Uterus (tissue), 4 donors: ENCODE measurements around the gene NRXN2. TPM values are rescaled to one million over a fixed set of nuclear protein-coding genes. Genes with fewer than 3 reads are reported as not detected.

Source experiments
- DNase-seq, 2 donors: peaks; one replicate each; pipeline ENCODE4 v3.0.0-alpha.2; 2019 to 2020
- H3K27ac ChIP-seq, 2 donors: fragments of 200-600 bp; sonication (generic); 1 replicate in 1 of 2; 2 replicates in 1 of 2; pipeline ENCODE4 v1.5.1; 2016 to 2018
- H3K27me3 ChIP-seq, 2 donors: fragments of 200-600 bp; sonication (generic); one replicate each; pipeline ENCODE4 v1.5.1; 2018 to 2019; ENCODE audit warnings: control low read depth in 1 of 2
- H3K36me3 ChIP-seq, 2 donors: fragments of 200-600 bp; sonication (generic); one replicate each; pipeline ENCODE4 v1.5.1; 2019; ENCODE audit warnings: control low read depth in 1 of 2
- H3K4me1 ChIP-seq, 2 donors: fragments of 200-600 bp; sonication (generic); one replicate each; pipeline ENCODE4 v1.5.1; 2018 to 2019; ENCODE audit warnings: control low read depth in 1 of 2
- H3K4me3 ChIP-seq, 2 donors: fragments of 200-600 bp; sonication (generic); 1 replicate in 1 of 2; 2 replicates in 1 of 2; pipeline ENCODE4 v1.5.1; 2018 to 2019; ENCODE audit warnings: mild to moderate bottlenecking in 1 of 2
- H3K9me3 ChIP-seq, 2 donors: fragments of 200-600 bp; sonication (generic); one replicate each; pipeline ENCODE4 v1.5.1; 2019; ENCODE audit warnings: control low read depth in 1 of 2
- POLR2A ChIP-seq, 2 donors: fragments of 450-650 bp; IDR thresholded peaks; one replicate each; pipeline ENCODE4 v1.6.1; 2016; ENCODE audit warnings: antibody characterized with exemption in 2 of 2, mild to moderate bottlenecking in 1 of 2, moderate library complexity in 1 of 2
- intact Hi-C: fragments of 100-400 bp; cut with DNase I; formaldehyde crosslinking; loops from one replicate; pipeline ENCODE4 v1.15.1; 2023; ENCODE audit warnings: low total_unique reads
- total RNA-seq, 4 donors: library from RNA; depleted of rRNA in 3 of 4; stranded (reverse); fragments of >200 nt in 3 of 4; gene quantifications; one replicate each; pipeline versions ENCODE4 v1.1.0 to v1.2.4, GENCODE V29; 2014 to 2023
- TF ChIP-seq, protein P1 (sequence below), 4 experiments: fragments of 200-600 bp in 2 of 4; fragments of 450-650 bp in 2 of 4; sonication (generic) in 2 of 4; IDR thresholded peaks; one replicate each; pipeline ENCODE4 v1.5.1; 2016 to 2019; ENCODE audit warnings: antibody characterized with exemption in 4 of 4, mild to moderate bottlenecking in 2 of 4, moderate library complexity in 1 of 4
- donor health status: DM: yes; HTN: yes; CAD: no.

NRXN2 gene
- total RNA-seq, 4 donors from 2014 or later = 0.88 to 48.4 (median 12.6) TPM

DNA sequence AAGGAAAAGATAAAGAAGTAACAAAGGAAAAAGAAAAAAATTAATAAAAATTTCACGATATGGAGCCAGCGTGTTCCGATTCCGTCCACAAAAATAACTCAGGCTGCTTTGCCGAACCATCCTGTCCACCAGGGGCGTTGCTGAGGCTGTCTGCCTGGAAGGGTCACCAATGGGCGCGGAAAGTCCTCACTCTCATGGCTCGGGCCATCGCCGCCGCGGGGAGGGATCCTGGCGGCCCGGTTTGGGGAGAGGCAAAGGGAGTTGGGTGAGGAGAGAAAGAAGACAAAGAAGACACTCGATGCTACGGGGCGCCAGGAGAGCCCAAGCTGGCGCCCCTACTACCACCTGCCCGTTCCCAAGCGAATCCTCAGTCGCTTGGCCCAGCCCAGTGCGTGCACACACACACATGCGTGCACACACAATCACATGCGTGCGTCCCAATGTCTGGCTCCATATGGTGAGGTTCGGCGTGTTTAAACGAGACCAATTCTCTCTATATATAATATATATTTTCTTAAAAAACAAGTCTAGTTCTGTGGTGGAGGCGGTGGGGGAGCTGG, 42.4 kb upstream of the NRXN2 start:
- no peak for DNase-seq
- Histone ChIP-seq H3K27me3 (no peaks in the 10 kb centered on the region), H3K4me3 (no peak overlapping the region), H3K27ac (no peak overlapping the region), H3K36me3 (no peaks in the 10 kb centered on the region), H3K9me3 (no peaks in the 10 kb centered on the region), H3K4me1 (peaks cover 5 to 13% of the 10 kb centered on the region in 2 donors)
- intact Hi-C loops = no loop called here
- TF ChIP-seq POLR2A (IDR thresholded peaks at IDR 0.05) = no peak
- TF ChIP-seq, protein P1, sequence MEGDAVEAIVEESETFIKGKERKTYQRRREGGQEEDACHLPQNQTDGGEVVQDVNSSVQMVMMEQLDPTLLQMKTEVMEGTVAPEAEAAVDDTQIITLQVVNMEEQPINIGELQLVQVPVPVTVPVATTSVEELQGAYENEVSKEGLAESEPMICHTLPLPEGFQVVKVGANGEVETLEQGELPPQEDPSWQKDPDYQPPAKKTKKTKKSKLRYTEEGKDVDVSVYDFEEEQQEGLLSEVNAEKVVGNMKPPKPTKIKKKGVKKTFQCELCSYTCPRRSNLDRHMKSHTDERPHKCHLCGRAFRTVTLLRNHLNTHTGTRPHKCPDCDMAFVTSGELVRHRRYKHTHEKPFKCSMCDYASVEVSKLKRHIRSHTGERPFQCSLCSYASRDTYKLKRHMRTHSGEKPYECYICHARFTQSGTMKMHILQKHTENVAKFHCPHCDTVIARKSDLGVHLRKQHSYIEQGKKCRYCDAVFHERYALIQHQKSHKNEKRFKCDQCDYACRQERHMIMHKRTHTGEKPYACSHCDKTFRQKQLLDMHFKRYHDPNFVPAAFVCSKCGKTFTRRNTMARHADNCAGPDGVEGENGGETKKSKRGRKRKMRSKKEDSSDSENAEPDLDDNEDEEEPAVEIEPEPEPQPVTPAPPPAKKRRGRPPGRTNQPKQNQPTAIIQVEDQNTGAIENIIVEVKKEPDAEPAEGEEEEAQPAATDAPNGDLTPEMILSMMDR (IDR thresholded peaks at IDR 0.05) = peak in 1 of 4 experiments; percentile 15

DNA sequence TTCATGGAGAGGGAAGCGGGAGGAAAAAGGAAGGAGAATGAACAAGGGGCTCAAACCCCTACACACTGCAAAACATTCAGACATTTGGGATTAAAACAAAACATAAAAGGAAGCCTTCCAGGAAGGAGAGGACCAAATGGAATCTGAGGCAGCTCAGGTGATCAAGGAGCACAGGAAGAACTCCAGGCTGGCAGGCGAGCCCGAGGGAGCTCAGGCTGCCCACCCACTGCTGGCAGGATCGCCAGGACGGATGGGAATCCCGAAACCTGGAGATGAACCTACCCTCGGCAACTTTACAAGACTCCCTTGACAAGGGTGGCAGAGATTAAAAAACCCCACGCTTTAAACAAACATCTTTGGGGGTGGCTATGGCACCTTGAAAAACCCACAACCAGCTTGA, 41.8 kb upstream of the NRXN2 start:
- Histone ChIP-seq H3K4me3 (no peak overlapping the region), H3K36me3 (no peaks in the 10 kb centered on the region), H3K9me3 (no peaks in the 10 kb centered on the region), H3K27me3 (no peaks in the 10 kb centered on the region), H3K4me1 (peaks cover 9 to 16% of the 10 kb centered on the region in 2 donors), H3K27ac (no peak overlapping the region)
- DNase-seq = no peak
- TF ChIP-seq, protein P1 (IDR thresholded peaks at IDR 0.05) = no peak
- intact Hi-C loops = no loop called here

DNA sequence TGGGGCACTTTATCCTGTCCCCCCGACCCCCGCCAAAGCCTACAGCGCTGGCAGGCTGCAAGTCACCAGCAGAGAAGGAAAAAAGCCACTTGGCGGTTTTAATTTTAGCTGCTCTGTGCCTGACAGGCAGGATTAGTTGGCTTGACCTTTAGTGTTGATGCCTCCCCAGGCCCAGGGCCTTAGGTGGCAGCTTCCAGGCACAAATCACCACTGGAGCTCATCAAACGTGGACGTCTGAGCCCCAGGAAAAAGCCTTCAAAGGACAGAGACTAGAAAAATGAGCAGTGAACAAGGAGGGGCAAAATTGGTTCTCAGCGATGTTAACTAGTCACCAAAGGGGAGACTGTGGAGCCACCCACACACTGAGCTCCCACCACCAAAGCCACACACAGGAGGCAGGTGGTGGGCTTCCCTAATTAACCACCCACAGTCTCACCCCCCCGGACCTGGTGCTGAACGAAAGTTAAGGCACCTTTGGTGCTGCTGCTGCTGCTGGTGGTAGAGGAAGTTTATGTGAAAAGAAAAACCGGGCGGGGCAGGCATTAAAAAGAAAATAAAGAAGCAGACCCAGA, 41.1 kb upstream of the NRXN2 start:
- Histone ChIP-seq H3K4me3 (no peak overlapping the region), H3K36me3 (no peaks in the 10 kb centered on the region), H3K27ac (peak overlapping the region; percentile 33 to 37), H3K9me3 (no peaks in the 10 kb centered on the region), H3K27me3 (no peaks in the 10 kb centered on the region), H3K4me1 (peaks cover 9 to 16% of the 10 kb centered on the region in 2 donors)
- no peak for DNase-seq
- TF ChIP-seq POLR2A (IDR thresholded peaks at IDR 0.05) = no peak
- TF ChIP-seq, protein P1 (IDR thresholded peaks at IDR 0.05) = no peak
- intact Hi-C loops = no loop called here

DNA sequence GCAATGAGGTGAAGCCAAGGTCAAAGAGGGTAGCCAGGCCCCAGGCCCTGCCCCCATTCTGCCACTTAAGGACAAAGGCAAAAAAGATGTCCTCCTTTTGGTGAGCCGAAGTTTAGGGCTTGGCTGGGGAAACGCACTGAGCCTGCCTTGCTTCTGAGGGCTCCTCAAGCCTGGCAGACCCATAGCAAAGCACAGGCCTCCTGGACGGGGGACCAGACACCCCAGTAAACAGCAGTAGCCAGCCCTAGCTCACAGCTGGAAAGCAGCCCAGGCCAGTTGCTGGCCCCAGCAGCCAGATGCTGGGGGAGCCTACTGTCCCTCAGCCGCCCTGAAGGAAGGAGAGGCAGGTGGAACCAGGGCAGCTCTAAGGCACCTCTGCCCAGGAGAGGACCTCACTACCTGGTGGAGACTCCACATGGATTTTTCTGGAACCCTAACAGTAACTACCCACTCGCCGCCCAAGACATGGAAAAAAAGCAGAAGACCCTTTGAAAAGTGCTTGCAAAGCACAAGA, 40.6 kb upstream of the NRXN2 start:
- Histone ChIP-seq H3K4me1 (peaks cover 9 to 16% of the 10 kb centered on the region in 2 donors), H3K4me3 (no peak overlapping the region), H3K27ac (peak overlapping the region; percentile 33 to 55), H3K36me3 (no peaks in the 10 kb centered on the region), H3K9me3 (no peaks in the 10 kb centered on the region), H3K27me3 (no peaks in the 10 kb centered on the region)
- no peak for TF ChIP-seq POLR2A (IDR thresholded peaks at IDR 0.05)
- TF ChIP-seq, protein P1 (IDR thresholded peaks at IDR 0.05) = no peak
- DNase-seq = peak in 1 of 2 donors; percentile 20
- intact Hi-C loops = no loop called here

DNA sequence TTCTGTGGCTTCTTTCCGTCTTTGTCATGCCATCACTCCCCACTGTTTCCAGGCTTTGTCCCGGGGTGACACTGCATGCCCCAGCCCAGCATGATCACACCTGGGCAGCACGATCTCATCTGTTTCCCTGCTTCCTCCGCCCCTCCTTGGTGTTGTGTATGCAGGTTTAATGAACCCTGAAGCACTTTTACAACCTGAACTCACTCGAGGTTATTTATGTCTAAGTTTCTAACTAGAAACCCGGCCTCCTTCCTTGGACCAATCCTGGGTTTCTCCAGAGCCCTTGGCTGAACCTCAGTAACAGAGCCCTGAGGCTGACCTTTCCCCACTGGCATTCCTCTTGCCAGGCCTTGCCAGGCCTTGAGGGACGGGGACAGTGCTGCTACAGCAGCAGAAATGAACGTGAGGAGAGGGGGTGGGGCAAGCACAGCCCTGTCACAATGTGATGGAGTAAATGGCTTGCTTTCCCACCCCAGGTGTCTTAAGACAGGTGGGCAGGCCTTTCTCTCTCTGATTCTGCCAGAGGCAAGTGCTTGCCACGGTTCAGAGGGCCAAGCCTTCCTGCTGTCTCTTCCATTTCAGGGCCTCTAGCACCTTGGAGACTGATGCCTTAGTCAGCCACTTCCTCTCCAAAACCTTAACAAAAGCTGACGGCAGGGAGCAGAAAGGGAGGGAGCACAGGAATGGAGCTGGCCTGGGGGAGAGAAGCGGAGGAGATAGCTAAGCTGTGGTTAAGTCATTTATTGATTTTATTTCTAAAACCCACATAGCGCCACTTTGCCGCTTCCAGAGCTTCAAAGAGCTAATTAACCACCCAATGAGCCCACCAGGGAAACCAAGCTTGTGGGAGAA, 39.9 kb upstream of the NRXN2 start:
- peak in 1 of 2 donors; percentile 19 for DNase-seq
- TF ChIP-seq, protein P1 (IDR thresholded peaks at IDR 0.05) = no peak
- TF ChIP-seq POLR2A (IDR thresholded peaks at IDR 0.05) = no peak
- Histone ChIP-seq H3K9me3 (no peaks in the 10 kb centered on the region), H3K27ac (peak overlapping the region; percentile 33 to 55), H3K27me3 (no peaks in the 10 kb centered on the region), H3K4me1 (peaks cover 9 to 16% of the 10 kb centered on the region in 2 donors), H3K4me3 (no peak overlapping the region), H3K36me3 (no peaks in the 10 kb centered on the region)
- intact Hi-C loops = no loop called here
